GM21528 (cell line): ENCODE results near the gene EBI3.
"Not testable (repeated sequence)": the region's sequence is repeated elsewhere in the genome, so short reads cannot be mapped to it uniquely, and the experiment has no call there.

Experiments
- ATAC-seq: cut with Tn5 transposase; IDR thresholded peaks from one replicate; pipeline ENCODE4 v1.9.1; 2021; ENCODE audit warnings: mild to moderate bottlenecking, moderate library complexity; ENCODE audit not compliant: unreplicated experiment, low FRiP score

The EBI3 gene

GRCh38 chr19:4233282-4233853 is 4.0 kb downstream of the EBI3 start:
- no peak for ATAC-seq

DNA sequence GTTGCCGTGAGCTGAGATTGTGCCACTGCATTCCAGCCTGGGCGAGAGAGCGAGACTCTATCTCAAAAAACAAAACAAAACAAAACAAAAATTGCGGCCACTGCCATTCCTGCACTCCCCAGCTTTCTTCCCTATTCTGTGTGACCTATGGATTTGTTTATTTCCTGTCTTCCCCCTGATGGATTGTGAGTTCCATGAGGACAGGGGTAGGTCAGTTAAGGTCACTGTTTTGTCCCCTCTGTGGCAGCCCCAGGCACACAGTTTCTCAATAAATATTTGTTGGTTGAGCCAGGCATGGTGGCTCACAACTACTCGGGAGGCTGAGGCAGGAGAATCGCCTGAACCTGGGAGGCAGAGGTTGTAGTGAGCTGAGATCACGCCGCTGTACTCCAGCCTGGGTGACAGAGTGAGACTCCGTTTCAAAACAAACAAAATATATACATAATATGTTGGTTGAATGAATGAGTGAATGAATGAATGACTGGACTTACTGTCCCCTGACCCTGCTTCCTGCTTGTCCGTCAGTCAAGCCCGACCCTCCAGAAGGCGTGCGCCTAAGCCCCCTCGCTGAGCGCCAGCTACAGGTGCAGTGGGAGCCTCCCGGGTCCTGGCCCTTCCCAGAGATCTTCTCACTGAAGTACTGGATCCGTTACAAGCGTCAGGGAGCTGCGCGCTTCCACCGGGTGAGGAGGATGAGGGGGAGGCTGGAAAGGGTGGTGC is 5.0 kb downstream of the EBI3 start:
- no peak for ATAC-seq

- ATAC-seq = no peak
Measured at GRCh38 chr19:4234862-4235201, 5.5 kb downstream of the EBI3 start.

- ATAC-seq = not testable (repeated sequence)
Measured at GRCh38 chr19:4237510-4237909, 8.2 kb downstream of the EBI3 start.

DNA sequence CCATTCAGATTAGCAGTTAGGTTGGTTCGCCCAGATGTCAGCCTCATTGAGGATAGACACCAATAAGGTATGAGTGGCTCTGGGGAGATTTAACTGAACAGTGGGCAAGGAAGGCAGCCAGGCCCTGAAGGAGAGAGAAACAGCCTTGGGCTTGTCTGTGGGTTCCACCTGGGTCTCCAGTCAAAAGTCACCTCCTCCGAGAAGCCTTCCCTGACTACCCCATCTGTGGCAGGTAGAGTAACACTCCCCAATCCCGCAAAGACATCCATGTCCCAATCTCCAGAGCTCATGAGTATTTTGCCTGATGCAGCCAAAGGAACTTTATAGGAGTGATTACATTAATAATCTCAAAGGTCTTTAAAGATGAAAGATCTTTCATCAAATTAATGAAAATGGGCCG is 9.5 kb downstream of the EBI3 start:
- ATAC-seq = no peak

GRCh38 chr19:4241824-4242430 is 12.6 kb downstream of the EBI3 start:
- no peak for ATAC-seq

GRCh38 chr19:4245938-4246337 is 16.6 kb downstream of the EBI3 start:
- ATAC-seq = not testable (repeated sequence)

- ATAC-seq = peak; percentile 81
Measured at GRCh38 chr19:4246767-4247593, 17.7 kb downstream of the EBI3 start, which contains the start of gene YJU2. Gene YJU2, plus strand, starts transcription at chr19:4247080. Its CDS starts 67 bp downstream, at chr19:4247147.

DNA sequence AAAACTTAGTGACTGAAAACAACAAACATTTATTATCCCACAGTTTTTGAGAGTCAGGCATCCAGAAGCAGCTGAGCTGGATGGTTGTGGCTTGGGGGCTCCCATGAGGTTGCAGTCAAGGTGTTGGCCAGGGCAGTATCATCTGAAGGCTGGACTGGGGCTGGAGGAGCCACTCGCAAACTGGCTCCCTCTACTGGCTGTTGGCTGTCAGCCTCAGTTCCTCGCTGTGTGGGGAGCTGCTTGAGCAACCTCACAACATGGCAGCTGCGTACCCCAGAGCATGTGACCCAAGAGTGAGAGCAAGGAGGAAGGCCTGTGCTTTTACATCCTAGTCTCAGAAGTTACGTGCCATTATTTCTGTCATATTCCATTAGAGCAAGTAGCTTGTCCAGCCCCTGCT is 27.2 kb downstream of the EBI3 start:
- no peak for ATAC-seq

GRCh38 chr19:4257025-4257424 is 27.7 kb downstream of the EBI3 start:
- ATAC-seq = no peak

DNA sequence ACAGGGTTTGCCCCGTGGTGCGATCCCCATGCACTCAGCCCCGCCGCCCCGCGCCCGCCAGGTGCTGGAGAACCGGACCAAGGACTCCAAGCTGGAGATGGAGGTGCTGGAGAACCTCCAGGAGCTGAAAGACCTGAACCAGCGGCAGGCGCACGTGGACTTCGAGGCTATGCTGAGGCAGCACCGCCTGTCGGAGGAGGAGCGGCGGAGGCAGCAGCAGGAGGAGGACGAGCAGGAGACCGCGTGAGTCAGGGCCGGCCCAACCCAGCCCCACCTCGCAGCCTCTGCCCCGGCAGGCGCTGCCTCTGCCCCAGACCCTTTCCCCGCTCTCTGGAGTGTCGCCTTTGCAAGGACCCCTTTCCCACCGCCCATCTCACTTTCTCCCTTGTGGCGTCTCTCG is 28.9 kb downstream of the EBI3 start:
- ATAC-seq = no peak

DNA sequence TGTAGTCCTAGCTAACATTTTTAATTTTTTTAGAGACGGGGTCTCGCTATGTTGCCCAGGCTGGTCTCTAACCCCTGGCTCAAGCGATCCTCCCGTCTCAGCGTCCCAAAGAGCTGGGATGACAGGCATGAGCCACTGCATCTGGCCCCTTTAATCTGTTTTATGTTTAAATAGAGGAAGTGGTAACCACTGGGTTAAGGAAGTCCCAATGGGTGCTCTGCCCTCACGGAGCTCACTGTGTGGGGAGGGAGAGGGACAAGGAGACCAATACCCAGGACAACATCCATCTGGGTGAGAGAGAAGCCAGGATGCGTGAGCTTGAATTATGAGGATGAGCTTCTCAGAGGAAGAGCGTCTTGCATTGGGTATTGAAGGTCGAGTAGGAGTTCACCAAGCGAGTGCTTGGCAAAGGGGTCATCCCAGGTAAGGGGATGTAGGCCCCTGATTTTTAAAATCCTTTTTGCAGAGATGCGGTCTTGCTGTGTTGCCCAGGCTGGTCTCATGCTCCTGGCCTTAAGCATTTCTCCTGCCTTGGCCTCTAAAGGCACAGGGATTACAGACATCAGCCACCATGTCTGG is 31.4 kb downstream of the EBI3 start:
- ATAC-seq = no peak

GRCh38 chr19:4264812-4265211 is 35.5 kb downstream of the EBI3 start:
- no peak for ATAC-seq

DNA sequence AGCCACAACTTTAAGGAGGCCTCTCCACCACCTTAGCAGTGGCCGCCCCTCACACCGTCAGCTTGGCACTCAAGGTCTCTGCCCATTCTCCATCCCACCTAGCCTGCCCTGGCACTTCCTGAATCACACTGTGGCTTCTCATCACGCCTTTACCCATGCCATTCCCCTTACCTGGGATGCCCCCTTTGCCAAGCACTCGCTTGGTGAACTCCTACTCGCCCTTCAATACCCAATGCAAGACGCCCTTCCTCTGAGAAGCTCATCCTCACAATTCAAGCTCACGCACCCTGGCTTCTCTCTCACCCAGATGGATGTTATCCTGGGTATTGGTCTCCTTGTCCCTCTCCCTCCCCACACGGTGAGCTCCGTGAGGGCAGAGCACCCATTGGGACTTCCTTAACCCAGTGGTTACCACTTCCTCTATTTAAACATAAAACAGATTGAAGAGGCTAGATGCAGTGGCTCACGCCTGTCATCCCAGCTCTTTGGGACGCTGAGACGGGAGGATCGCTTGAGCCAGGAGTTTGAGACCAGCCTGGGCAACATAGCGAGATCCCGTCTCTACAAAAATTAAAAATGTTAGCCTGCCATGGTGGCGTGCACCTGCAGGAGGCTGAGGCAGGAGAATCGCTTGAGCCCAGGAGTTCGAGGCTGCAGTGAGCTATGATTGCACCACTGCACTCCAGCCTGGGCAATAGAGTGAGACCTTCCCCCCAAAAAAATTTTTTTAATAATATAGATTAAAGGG is 37.1 kb downstream of the EBI3 start:
- no peak for ATAC-seq

DNA sequence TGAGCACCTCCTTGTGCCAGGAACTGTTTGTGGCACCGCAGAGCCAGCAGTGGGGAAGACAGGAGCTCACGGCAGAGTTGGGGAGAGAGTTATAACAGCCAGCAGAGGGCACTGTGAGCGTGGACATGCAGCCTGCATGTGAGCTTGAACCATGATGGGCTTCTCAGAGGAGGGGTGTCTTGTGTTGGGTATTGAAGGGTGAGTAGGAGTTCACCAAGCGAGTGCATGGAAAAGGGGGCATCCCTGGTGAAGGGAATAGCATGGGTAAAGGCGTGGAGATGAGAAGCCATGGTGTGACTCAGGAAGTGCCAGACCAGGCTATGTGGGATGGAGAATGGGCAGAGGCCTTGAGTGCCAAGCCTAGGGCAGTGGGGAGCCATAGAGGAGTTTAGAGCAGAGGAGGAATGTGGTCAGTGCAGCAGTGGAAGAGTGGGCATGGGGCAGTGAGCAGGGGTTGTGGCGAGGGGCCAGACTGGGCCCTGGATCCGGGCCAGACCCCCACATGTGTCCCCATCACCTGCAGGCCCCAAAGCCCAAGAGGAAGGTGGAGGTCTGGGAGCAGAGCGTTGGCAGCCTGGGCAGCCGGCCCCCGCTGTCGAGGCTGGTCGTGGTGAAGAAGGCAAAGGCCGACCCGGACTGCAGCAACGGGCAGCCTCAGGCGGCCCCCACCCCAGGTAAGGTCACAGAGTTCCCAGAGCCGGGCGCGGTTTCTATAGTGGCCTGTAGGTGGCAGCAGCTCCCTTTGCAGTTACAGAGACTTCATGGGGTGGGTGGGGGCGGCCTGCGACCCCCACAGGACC is 38.0 kb downstream of the EBI3 start:
- ATAC-seq = no peak

DNA sequence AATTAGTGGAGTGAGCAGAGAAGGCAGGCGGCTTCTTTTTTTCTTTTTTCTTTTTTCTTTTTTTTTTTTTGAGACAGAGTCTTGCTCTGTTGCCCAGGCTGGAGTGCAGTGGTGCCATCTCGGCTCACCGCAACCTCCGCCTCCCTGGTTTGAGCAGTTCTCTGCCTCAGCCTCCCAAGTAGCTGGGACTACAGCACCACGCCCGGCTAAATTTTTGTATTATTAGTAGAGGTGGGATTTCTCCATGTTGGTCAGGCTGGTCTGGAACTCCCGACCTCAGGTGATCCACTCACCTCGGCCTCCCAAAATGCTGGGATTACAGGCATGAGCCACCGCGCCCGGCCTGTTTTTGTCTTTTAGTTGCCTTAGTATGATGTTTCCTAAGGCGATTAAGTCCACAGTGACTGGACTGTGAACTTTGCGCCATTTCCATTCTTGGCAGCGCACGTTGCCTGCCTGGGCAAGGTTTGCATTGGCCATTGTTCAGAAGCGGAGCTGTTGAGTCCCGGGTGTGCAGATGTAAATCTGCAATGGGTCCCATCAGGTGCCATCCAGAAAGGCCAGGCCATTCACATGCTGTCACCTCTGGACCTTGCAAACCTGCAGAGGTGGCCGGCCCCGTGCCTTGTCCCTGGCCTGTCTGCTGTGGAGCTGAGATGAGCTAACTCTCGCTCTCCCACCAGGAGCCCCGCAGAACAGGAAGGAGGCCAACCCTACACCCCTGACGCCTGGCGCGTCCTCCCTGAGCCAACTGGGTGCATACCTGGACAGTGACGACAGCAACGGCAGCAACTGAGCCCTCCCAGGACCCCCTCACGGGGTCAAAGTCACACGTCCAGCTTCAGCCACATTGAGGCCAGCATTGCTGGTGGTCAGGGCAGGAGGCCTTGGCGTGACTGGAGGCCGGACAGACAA is 38.8 kb downstream of the EBI3 start:
- no peak for ATAC-seq

DNA sequence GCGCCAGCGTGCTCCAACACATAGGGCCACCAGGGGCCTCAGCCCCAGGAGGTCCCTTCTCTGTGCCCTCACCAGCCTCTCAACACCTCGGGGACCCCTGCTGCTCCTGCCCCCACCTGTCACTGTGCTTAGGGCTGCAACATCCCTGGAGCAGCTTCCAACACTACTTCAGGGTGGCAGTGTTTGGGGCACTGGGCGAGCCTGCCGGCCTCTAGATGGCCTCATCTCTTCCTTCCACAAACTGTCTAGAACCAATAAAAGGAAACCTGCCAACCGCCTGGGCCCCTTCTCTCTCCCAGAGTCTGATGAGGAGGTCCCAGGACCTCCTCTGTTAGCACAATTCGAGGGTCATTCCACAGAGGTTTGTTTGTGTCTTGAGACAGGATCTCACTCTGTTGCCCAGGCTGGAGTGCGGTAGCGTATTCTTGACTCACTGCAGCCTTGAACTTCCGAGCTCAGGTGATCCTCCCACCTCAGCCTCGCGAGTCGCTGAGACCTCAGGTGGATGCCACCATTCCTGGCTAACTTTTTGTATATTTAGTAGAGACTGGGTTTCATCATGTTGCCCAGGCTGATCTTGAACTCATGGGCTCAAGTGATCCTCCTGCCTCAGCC is 39.6 kb downstream of the EBI3 start:
- ATAC-seq = no peak

GRCh38 chr19:4272894-4273293 is 43.6 kb downstream of the EBI3 start:
- no peak for ATAC-seq
